ENCODE results near the gene PPP4R1.

PPP4R1 gene

GRCh38 chr18:9539283-9539682, 75.1 kb downstream of the PPP4R1 start:
- DNase-seq: no peak

- DNase-seq: no peak
Observed at GRCh38 chr18:9537677-9538076, 76.7 kb downstream of the PPP4R1 start.

- no peak for DNase-seq
Observed at GRCh38 chr18:9536354-9537152, 77.8 kb downstream of the PPP4R1 start.

- no peak for DNase-seq
Observed at GRCh38 chr18:9535430-9535991, 78.8 kb downstream of the PPP4R1 start.

GRCh38 chr18:9534844-9535243, 79.5 kb downstream of the PPP4R1 start:
- DNase-seq: no peak

GRCh38 chr18:9531791-9532410, 82.5 kb downstream of the PPP4R1 start:
- no peak for DNase-seq

GRCh38 chr18:9530226-9531009, 83.9 kb downstream of the PPP4R1 start:
- DNase-seq: no peak

- DNase-seq: no peak
Observed at GRCh38 chr18:9526458-9526857, 87.9 kb downstream of the PPP4R1 start.

GRCh38 chr18:9522952-9523351, 91.4 kb downstream of the PPP4R1 start:
- no peak for DNase-seq

- DNase-seq: no peak
Observed at GRCh38 chr18:9521770-9522169, 92.6 kb downstream of the PPP4R1 start.

GRCh38 chr18:9520666-9521065, 93.7 kb downstream of the PPP4R1 start:
- no peak for DNase-seq

- DNase-seq: no peak
Observed at GRCh38 chr18:9519399-9519798, 95.0 kb downstream of the PPP4R1 start.

GRCh38 chr18:9517869-9518268, 96.5 kb downstream of the PPP4R1 start:
- DNase-seq: no peak

GRCh38 chr18:9516437-9517064, 97.8 kb downstream of the PPP4R1 start:
- peak; percentile 61 for DNase-seq

GRCh38 chr18:9513971-9514512, 100.3 kb downstream of the PPP4R1 start:
- DNase-seq: no peak

- DNase-seq: no peak
Observed at GRCh38 chr18:9508446-9509025, 105.8 kb downstream of the PPP4R1 start.

GRCh38 chr18:9507565-9508088, 106.7 kb downstream of the PPP4R1 start:
- DNase-seq: no peak

GRCh38 chr18:9506046-9506792, 108.1 kb downstream of the PPP4R1 start:
- DNase-seq: peak; percentile 48
